ENCODE measurements around the gene CD300H. TPM values are rescaled to one million over a fixed set of nuclear protein-coding genes. Genes with fewer than 3 reads are reported as not detected.

Gene CD300H
- not detected for total RNA-seq

DNA sequence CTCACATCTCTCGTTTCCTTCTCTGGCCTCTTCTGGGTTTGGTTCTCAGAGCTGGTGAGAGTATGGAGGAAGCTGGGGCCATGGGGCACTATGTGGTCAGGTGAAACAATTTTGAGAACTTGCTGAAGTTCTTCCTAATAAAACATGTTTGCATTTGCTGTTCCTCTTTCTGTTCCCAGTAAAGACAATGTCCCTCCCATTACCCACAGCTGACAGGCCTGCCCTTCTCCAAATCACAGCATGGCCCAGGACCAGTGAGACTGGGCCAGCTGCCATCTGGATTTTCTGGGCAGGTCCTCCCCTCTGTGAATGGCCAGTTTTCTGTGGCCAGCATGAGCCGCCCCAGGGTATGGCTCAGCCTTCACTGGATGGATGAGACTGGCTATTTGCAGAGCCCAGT is at the start of gene CD300H:
TSS of gene CD300H (minus strand) at position 113 of the 400 bp plus-strand sequence.
- no peak for DNase-seq

DNA sequence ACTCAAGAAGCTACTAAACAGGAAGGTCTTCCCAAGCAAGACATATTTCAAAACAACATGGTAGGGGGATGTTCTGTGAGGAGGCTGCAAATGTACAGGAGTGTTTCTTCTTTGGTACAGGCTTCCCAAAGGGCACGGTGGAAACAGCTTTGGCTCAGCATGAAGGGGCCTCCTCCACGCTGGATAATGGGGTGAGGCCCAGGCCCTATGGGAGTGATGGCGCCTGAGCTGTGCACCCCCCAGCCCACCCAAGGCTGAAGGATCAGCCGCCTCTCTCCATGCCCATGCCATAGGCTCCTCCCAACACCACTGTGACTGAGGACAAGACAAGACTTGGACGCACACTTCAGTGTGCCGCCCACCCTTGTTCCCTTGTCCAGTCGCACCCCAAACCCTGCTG is 49.4 kb upstream of the CD300H start:
- DNase-seq: no peak

- no peak for DNase-seq
These were observed 44.7 kb upstream of the CD300H start for GRCh38 chr17:74612046-74612445.

GRCh38 chr17:74610108-74610507 is 42.8 kb upstream of the CD300H start:
- DNase-seq: no peak

- DNase-seq: no peak
These were observed 41.2 kb upstream of the CD300H start for GRCh38 chr17:74608511-74608910.

DNA sequence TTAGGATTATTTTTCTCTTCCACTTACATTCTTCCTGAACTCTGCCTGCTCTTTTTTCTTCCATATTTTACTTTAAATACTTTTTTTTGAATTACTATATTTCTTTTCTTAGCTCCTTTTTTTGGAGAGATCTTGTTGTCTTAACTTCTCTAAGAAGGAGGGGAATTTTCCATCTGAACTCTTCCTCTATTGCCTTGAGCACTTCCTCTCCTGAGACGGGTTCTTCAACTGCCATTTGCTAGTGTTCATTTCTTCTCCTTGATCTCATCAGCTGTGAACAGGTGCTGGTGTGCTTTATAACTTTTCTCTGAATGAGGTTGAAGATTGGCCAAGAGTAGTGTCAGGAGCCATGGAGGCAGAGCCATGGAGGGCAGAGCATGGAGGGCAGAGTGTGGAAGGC is 39.9 kb upstream of the CD300H start:
- DNase-seq: no peak

DNA sequence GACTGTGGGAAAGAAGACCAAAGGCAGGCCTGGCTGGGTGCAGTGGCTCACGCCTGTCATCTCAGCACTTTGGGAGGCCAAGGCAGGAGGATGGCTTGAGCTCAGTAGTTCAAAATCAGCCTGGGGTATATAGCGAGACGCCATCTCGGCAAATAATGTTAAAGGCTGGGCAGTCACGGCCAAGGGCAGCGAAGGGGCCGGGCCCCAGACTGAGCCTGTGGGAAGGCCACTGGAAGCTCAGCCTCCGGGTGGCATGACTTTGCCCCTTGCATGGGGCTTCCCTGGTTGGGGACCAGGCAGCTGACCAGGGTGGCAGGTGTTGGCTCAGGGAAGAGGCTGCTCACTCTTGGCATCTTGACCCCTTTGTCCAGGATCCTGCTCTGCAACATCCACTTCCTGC is 38.7 kb upstream of the CD300H start:
- DNase-seq: no peak

DNA sequence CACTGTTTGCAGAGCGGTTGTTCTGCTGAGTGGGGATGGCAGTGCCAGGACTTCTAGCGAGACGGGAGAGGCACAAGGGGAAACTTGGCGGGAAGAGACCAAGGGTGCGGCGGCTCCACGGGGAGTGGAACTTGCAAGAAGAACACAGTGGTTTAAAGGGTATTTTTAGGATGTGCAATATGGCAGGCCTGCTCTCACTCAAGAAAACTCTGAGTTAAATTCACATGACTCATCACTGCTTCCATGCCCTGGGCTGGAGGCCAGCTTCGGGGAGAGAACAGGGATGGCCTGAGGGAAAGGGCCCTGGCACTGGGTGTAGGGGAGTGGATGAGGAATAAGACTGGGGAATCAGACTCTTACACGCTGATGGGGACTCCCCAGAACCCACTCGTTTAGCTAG is 38.1 kb upstream of the CD300H start:
- DNase-seq: peak; percentile 34

- DNase-seq: no peak
These were observed 37.5 kb upstream of the CD300H start for GRCh38 chr17:74604761-74605160.

DNA sequence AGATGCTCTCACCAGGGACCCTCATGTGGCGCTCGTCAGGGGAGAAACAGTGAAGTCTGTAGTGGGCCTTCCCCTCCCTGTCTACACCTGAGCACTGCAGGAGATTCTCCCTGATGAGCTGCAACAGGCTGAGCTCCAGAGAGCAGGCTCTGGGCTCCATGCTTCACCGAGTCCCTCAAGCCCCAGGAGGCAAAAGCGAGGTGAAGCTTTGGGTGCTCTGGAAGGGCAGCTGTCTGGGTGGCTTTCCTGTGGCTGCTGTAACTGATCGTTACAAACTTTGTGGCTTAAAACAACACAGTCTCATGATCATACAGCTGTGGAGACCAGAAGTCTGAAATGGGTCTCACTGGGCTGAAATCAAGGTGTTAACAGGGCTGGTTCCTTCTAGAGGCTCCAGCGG is 36.9 kb upstream of the CD300H start:
- DNase-seq: no peak

DNA sequence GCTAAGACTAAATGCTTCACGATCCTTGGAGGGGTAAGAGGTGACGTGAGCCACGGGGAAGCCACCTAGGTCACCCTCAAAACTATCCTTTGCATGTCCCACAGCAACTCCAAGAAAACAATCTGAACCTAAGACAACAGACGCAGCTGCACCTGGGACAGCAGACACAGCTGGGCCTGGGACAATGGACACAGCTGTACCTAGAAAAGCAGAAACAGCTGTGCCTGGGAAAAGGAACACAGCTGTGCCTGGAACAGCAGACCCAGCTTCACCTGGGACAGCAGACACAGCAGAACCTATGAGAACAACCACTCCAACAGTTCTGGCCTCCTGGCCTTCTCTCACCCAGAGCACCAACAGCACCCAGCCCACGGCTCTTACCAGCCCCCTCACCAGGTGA is 36.4 kb upstream of the CD300H start:
- no peak for DNase-seq

DNA sequence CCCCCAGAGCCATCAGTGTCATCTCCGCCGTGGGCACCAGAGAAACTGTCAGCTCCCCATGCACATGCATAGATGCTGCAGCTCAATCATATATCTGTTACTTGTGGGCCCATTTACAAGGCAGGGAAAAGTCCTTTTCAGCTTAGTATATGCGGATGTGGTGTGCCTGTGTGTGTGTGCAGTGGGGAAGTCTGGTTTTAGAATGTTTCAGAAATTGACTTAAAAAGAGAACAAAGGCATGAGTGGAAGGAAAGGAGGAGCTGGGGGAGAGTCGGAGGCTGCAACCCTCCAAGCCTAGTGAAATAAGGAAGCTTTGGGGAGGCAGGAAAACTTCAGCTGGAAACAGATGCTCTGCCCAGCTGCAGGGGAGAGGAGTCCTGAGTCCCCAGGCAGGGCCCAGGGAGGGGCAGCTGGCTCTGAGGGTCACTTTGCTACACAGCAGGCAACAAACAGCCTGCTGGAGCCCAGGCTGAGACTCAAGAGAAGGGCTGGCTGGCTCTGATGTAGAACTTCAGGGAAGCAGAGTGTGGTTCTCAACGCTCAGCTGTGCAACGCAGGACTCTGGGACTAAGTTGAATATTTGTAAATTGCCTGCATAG is 35.8 kb upstream of the CD300H start:
- DNase-seq: no peak

DNA sequence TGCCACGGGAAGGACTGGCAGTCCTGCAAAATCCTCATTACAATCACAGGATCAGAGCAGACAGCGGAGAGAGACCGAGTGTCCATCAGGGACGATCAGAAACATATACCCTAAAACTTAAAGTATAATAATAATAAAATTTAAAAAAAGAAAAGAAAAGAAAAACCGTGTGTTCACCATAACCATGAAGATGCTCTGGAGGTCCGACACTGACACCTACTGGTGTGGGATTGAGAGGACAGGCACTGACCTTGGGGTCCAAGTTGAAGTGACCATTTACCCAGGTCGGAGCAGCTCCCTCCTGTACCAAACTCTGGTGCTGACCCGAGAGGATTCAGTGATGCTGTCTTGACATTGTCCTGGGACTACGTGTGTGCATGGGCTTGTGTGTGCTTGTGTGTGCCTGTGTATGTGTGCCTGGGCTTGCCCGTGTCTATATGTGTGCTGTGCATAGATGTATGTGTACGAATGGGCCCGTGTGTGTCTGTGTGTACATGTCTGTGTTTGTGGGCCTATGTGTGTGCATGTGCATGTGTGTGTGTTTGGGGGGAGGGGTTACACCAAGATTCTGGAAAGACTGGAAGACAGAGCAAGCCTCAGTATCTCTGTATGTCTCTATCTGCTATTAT is 34.7 kb upstream of the CD300H start:
- peak; percentile 19 for DNase-seq

DNA sequence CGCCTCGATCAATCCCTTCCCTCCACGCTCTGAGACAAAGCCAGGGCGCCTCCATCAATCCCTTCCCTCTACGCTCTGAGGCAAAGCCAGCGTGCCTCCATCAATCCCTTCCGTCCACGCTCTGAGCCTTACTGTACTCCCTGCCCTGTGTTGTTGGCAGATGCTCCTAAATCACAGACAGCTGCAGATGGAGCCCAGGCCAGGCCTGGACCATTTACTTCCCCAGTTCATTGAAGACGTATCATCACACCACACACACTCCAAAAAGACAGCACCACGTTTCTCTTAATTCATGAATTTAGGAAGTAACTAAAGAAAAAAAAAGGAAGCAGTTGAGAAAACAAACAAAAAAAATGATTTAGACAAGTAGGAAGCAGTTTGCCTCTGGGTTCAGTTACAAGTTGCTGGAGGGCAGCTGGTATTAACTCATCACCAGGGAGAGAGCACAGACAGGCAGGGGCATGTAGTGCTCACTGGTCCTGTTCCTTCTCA is 32.2 kb upstream of the CD300H start:
- peak; percentile 41 for DNase-seq

DNA sequence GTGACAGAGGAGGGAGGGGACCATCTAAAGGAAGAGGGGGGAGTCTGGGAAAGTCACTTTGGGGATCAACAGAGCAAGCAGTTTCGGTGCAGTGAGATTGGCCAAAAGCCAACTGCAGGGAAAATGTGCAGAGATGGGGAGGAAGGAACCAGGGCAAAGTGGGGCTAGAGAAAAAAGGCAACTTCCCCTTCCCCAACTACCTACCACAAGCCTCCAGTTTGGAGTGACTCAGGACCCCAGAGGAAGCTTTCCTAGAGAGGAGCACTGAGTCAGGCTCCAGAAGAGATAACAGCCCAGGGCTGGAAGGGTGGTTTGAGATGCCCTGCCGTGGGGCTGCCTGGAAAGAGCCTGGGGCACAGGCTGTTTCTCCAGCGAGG is 31.7 kb upstream of the CD300H start:
- no peak for DNase-seq

DNA sequence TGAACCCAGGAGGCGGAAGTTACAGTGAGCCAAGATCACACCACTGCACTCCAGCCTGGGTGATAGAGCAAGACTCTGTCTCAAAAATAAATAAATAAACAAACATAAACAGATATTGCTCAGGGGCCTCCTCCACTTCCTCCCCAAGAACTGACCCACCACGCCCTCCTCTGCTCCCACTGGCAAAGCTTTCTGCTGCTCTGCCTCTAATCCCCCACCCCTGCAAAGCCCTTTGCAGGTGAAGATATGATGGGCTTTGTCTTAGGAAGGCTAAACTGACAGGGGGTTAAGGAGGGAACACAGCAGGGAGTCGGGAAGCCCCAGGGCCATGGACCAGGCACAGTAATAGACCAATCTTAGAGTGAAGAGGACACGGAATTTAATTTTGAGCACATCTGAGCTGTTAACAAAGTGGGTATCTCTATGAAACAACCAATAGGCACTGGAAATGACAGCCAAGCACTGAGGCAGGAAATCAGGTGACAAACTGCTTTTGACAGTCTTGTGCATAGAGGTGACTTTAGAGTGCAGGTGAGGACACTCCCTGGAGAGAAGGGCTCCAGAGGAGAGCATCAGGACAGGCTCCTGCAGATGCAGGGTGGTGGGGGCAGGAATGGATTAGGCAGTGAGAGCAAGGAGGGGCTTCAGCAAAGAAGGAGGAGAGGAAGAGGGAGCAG is 31.2 kb upstream of the CD300H start:
- DNase-seq: no peak

DNA sequence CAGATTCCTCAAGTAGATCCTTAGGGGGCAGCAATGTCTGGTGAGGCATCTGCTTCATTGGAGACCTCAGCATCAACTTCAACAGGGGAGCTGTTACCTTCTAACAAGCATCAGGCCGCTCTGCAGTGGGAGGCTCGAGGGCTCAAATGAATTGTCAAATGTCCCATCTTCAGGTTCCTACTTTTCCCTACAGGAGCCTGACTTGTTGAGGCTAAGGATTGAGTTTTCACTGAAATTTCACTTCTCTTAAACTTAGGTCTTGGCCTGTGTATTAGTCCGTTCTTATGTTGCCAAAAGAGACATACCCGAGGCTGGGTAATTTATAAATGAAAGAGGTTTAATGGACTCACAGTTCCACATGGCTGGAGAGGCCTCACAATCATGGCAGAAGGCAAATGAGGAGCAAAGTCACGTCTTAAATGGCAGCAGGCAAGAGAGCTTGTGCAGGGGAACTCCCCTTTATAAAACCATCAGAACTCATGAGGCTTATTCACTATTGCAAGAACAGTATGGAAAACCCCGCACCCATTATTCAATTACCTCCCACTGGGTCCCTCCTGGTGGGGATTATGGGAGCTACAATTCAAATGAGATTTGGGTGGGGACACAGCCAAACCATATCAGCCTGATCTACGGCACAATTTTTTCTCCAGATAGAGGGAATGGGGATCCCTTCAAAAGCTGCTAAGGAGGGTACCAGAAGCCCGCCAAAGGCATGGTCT is 29.9 kb upstream of the CD300H start:
- DNase-seq: no peak

- DNase-seq: no peak
These were observed 27.9 kb upstream of the CD300H start for GRCh38 chr17:74595037-74595750.

- no peak for DNase-seq
These were observed 25.0 kb upstream of the CD300H start, which contains the start of gene CD300LD for GRCh38 chr17:74592087-74592990. Gene CD300LD, minus strand, starts transcription at chr17:74592283. Its CDS starts 81 bp downstream, at chr17:74592202.

DNA sequence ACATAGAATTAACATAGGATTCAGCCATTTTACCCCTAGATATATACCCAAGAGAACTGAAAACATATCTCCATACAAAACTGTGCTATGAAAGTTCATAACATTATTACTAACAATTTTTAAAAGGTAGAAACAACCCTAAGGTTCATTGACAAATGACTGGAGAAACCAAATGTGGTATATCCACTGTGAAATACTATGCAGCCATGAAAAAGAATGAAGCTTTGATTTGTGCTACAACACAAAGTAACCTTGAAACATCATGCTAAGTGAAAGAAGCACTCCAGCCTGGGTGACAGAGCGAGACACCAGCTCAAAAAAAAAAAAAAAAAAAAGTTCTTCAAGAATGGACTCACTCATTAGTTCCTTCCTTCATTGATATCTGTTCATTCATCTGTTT is 24.2 kb upstream of the CD300H start:
- no peak for DNase-seq

- DNase-seq: no peak
These were observed 18.4 kb upstream of the CD300H start for GRCh38 chr17:74585711-74586110.
